ENCODE measurements around the gene AOPEP.

- TF ChIP-seq POLR2A (IDR thresholded peaks at IDR 0.05; ENCODE audit: low read depth, low read length) (no peak), POLR2AphosphoS5 (IDR thresholded peaks at IDR 0.05; ENCODE audit: low read depth, low read length) (no peak), TAF1 (IDR thresholded peaks at IDR 0.05; ENCODE audit: low read depth, low read length) (no peak)
Measured at GRCh38 chr9:94881023-94881422, 154.5 kb downstream of the AOPEP start.

All from GM12891 (cell line).